H1 (cell line): ENCODE results near the gene ACSL4. TPM values are rescaled to one million over a fixed set of nuclear protein-coding genes. Genes with fewer than 3 reads are reported as not detected.

Experiments used
- CTCF ChIA-PET: fragments of 300-600 bp; sonication (Branson Sonifier 250); formaldehyde crosslinking; loops from one replicate; lab custom pipeline; 2021; ENCODE audit not compliant: partially characterized antibody; lab: Charles Lee
- POLR2A ChIA-PET: fragments of 300-600 bp; sonication (Branson Sonifier 250); formaldehyde crosslinking; loops from one replicate; lab custom pipeline; 2021; ENCODE audit warnings: inconsistent platforms; ENCODE audit not compliant: partially characterized antibody; lab: Charles Lee
- DNase-seq, 2 experiments: peaks; one replicate each; pipeline versions ENCODE4 v3.0.0 to v3.0.0-alpha.2; 2010 to 2022; ENCODE audit warnings: low spot score in 2 of 2, low read depth in 1 of 2, mixed read lengths in 1 of 2
- FAIRE-seq: peaks from 2 replicates; lab custom pipeline; 2011; peaks lifted over from hg19 to GRCh38; lab: Jason Lieb, UNC
- H2AFZ ChIP-seq: 2 replicates; pipeline ENCODE4 v1.8.1; 2012; ENCODE audit warnings: low read length, inconsistent platforms
- H2AK5ac ChIP-seq: 2 replicates; pipeline ENCODE4 v1.6.1; 2013; ENCODE audit warnings: low read depth, low read length
- H2BK120ac ChIP-seq: replicated peaks from 2 replicates; pipeline ENCODE3; 2013; ENCODE audit warnings: low read depth, low read length, inconsistent platforms
- H2BK12ac ChIP-seq: 2 replicates; pipeline ENCODE4 v1.6.1; 2013; ENCODE audit warnings: low read depth, low read length
- H2BK15ac ChIP-seq: 2 replicates; pipeline ENCODE4 v1.6.1; 2013; ENCODE audit warnings: low read length
- H2BK20ac ChIP-seq: 2 replicates; pipeline ENCODE4 v1.6.1; 2013; ENCODE audit warnings: low read length
- H2BK5ac ChIP-seq: 2 replicates; pipeline ENCODE4 v1.6.1; 2013; ENCODE audit warnings: low read depth, low read length
- H3K14ac ChIP-seq: 2 replicates; pipeline ENCODE4 v1.6.1; 2013; ENCODE audit warnings: inconsistent platforms; ENCODE audit not compliant: insufficient read length
- H3K18ac ChIP-seq: 2 replicates; pipeline ENCODE4 v1.6.1; 2013; ENCODE audit warnings: low read length; ENCODE audit errors: extremely low read depth
- H3K23ac ChIP-seq: 2 replicates; pipeline ENCODE4 v1.6.1; 2013; ENCODE audit warnings: inconsistent platforms; ENCODE audit not compliant: insufficient read length
- H3K23me2 ChIP-seq: 2 replicates; pipeline ENCODE4 v1.6.1; 2013; ENCODE audit warnings: low read depth, low read length
- H3K27ac ChIP-seq: 2 replicates; pipeline ENCODE4 v1.6.1; 2011; ENCODE audit warnings: low read depth, low read length, inconsistent platforms
- H3K27me3 ChIP-seq, 4 experiments: replicated peaks in 1 of 4; 1 replicate in 1 of 4; 2 replicates in 3 of 4; pipeline versions ENCODE4 v1.6.1 to v1.8.1; 2011 to 2013; ENCODE audit warnings: low read length in 3 of 4, mild to moderate bottlenecking in 3 of 4, inconsistent platforms in 2 of 4, mixed read lengths in 2 of 4, moderate library complexity in 1 of 4; ENCODE audit not compliant: control insufficient read depth in 3 of 4, insufficient read depth in 3 of 4; ENCODE audit errors: extremely low read depth in 1 of 4
- H3K36me3 ChIP-seq, 4 experiments: 2 replicates each; pipeline versions ENCODE4 v1.6.1 to v1.8.1; 2011 to 2013; ENCODE audit warnings: mild to moderate bottlenecking in 4 of 4, low read length in 3 of 4, moderate library complexity in 2 of 4, control low read depth in 1 of 4, inconsistent platforms in 1 of 4; ENCODE audit not compliant: insufficient read depth in 4 of 4, control insufficient read depth in 2 of 4
- H3K4ac ChIP-seq: replicated peaks from 2 replicates; pipeline ENCODE3; 2013; ENCODE audit warnings: low read length, low read depth, mixed read lengths, inconsistent platforms; ENCODE audit not compliant: insufficient read length
- H3K4me1 ChIP-seq, 4 experiments: replicated peaks in 1 of 4; 1 replicate in 1 of 4; 2 replicates in 3 of 4; pipeline versions ENCODE4 v1.6.1 to v1.8.1; 2011 to 2013; ENCODE audit warnings: low read length in 3 of 4, inconsistent platforms in 2 of 4, mixed read lengths in 1 of 4; ENCODE audit not compliant: insufficient read depth in 4 of 4, control insufficient read depth in 3 of 4
- H3K4me2 ChIP-seq, 2 experiments: 2 replicates each; pipeline versions ENCODE4 v1.6.1 to v1.8.1; 2011 to 2013; ENCODE audit warnings: low read depth in 2 of 2, low read length in 2 of 2, control low read depth in 1 of 2, inconsistent platforms in 1 of 2, mild to moderate bottlenecking in 1 of 2; ENCODE audit not compliant: insufficient read depth in 1 of 2
- H3K4me3 ChIP-seq, 4 experiments: fragments of 200-600, 300-600 bp in 1 of 4; sonication (generic), shearing (Covaris generic), sonication (Bioruptor Twin) in 1 of 4; 2 replicates each; pipeline versions ENCODE4 v1.5.1 to v1.8.1; 2011 to 2016; ENCODE audit warnings: low read length in 4 of 4, low read depth in 3 of 4, control low read depth in 2 of 4, inconsistent platforms in 2 of 4, mild to moderate bottlenecking in 2 of 4, mixed read lengths in 1 of 4, moderate library complexity in 1 of 4; ENCODE audit not compliant: insufficient read depth in 2 of 4; ENCODE audit errors: extremely low read depth in 1 of 4
- H3K56ac ChIP-seq: replicated peaks from 2 replicates; pipeline ENCODE3; 2013; ENCODE audit warnings: low read depth, mild to moderate bottlenecking, mixed read lengths, low read length, inconsistent platforms; ENCODE audit not compliant: insufficient read length
- H3K79me1 ChIP-seq: 2 replicates; pipeline ENCODE4 v1.6.1; 2013; ENCODE audit warnings: low read depth, low read length, control low read depth
- H3K79me2 ChIP-seq, 2 experiments: 2 replicates each; pipeline versions ENCODE4 v1.6.1 to v1.8.1; 2012 to 2013; ENCODE audit warnings: low read length in 2 of 2, mild to moderate bottlenecking in 2 of 2, inconsistent platforms in 1 of 2; ENCODE audit not compliant: insufficient read depth in 2 of 2, control insufficient read depth in 1 of 2
- H3K9ac ChIP-seq, 4 experiments: replicated peaks in 1 of 4; 1 replicate in 1 of 4; 2 replicates in 3 of 4; pipeline versions ENCODE4 v1.6.1 to v1.8.1; 2011 to 2013; ENCODE audit warnings: low read depth in 3 of 4, low read length in 3 of 4, control low read depth in 2 of 4, mild to moderate bottlenecking in 2 of 4, moderate library complexity in 2 of 4, inconsistent platforms in 1 of 4; ENCODE audit errors: extremely low read depth in 1 of 4
- H3K9me3 ChIP-seq, 2 experiments: 2 replicates each; pipeline versions ENCODE4 v1.6.1 to v1.8.1; 2012 to 2013; ENCODE audit warnings: mild to moderate bottlenecking in 2 of 2, moderate library complexity in 2 of 2, control low read depth in 1 of 2, inconsistent platforms in 1 of 2, low read depth in 1 of 2, low read length in 1 of 2, mixed read lengths in 1 of 2; ENCODE audit not compliant: insufficient read depth in 2 of 2
- H4K20me1 ChIP-seq, 2 experiments: replicated peaks in 1 of 2; 2 replicates each; pipeline versions ENCODE3 to v1.8.1; 2011 to 2013; ENCODE audit warnings: inconsistent platforms in 2 of 2, low read length in 2 of 2, mild to moderate bottlenecking in 1 of 2; ENCODE audit not compliant: insufficient read depth in 2 of 2, control insufficient read depth in 1 of 2
- H4K5ac ChIP-seq: 2 replicates; pipeline ENCODE4 v1.6.1; 2013; ENCODE audit warnings: low read length, low read depth, mixed read lengths, inconsistent platforms; ENCODE audit not compliant: insufficient read length
- H4K8ac ChIP-seq: 2 replicates; pipeline ENCODE4 v1.8.0; 2013; ENCODE audit warnings: mild to moderate bottlenecking, moderate library complexity, low read length, inconsistent platforms; ENCODE audit not compliant: insufficient read depth; ENCODE audit errors: extremely low read depth
- H4K91ac ChIP-seq: replicated peaks from 2 replicates; pipeline ENCODE3; 2013; ENCODE audit warnings: low read length, mixed read lengths, inconsistent platforms; ENCODE audit not compliant: insufficient read length
- BCL11A ChIP-seq, 2 experiments: IDR thresholded peaks; one replicate each; pipeline ENCODE4 v1.6.1; 2011; ENCODE audit warnings: low read depth in 2 of 2, low read length in 2 of 2, mild to moderate bottlenecking in 2 of 2
- BRCA1 ChIP-seq: IDR thresholded peaks from 2 replicates; pipeline ENCODE4 v1.6.1; 2012; ENCODE audit warnings: low read depth, low read length, improper control_type of control experiment
- CBX8 ChIP-seq: fragments of 300-800, 300-1000 bp; sonication (generic); IDR thresholded peaks from 2 replicates; pipeline ENCODE4 v1.7.1; 2016; ENCODE audit warnings: low read depth, low read length, borderline replicate concordance
- JUN ChIP-seq: IDR thresholded peaks from 2 replicates; pipeline ENCODE4 v1.6.1; 2011; ENCODE audit warnings: low read depth, mild to moderate bottlenecking, improper control_type of control experiment, low read length
- JUND ChIP-seq: IDR thresholded peaks from 2 replicates; pipeline ENCODE4 v1.6.1; 2011; ENCODE audit warnings: mild to moderate bottlenecking, improper control_type of control experiment, low read length
- MAFK ChIP-seq: IDR thresholded peaks from 2 replicates; pipeline ENCODE4 v1.6.1; 2012; ENCODE audit warnings: low read depth, mild to moderate bottlenecking, improper control_type of control experiment, low read length
- PHF8 ChIP-seq: fragments of 200-600 bp; sonication (generic); conservative IDR thresholded peaks from 2 replicates; pipeline ENCODE4 v1.7.1; 2012; ENCODE audit warnings: low read depth, mild to moderate bottlenecking, inconsistent platforms, low read length, moderate library complexity
- POLR2A ChIP-seq, 2 experiments: IDR thresholded peaks; 1 replicate in 1 of 2; 2 replicates in 1 of 2; pipeline ENCODE4 v1.6.1; 2011; ENCODE audit warnings: low read depth in 2 of 2, low read length in 2 of 2, mild to moderate bottlenecking in 2 of 2; ENCODE audit errors: control extremely low read depth in 1 of 2
- POU5F1 ChIP-seq: IDR thresholded peaks from 2 replicates; pipeline ENCODE4 v1.6.1; 2011; ENCODE audit warnings: low read depth, mild to moderate bottlenecking, low read length, moderate library complexity
- RAD21 ChIP-seq, 2 experiments: IDR thresholded peaks in 1 of 2; conservative IDR thresholded peaks in 1 of 2; 2 replicates each; pipeline ENCODE4 v1.6.1; 2011; ENCODE audit warnings: low read depth in 2 of 2, low read length in 2 of 2, improper control_type of control experiment in 1 of 2, inconsistent platforms in 1 of 2, mild to moderate bottlenecking in 1 of 2, moderate library complexity in 1 of 2
- SRF ChIP-seq: IDR thresholded peaks from 2 replicates; pipeline ENCODE4 v1.6.1; 2011; ENCODE audit warnings: mild to moderate bottlenecking, low read depth, low read length, moderate library complexity
- YY1 ChIP-seq: IDR thresholded peaks from 2 replicates; pipeline ENCODE4 v1.6.1; 2011; ENCODE audit warnings: low read depth, mild to moderate bottlenecking, low read length
- WGBS, 2 experiments: shearing (Covaris generic) in 1 of 2; methylation state at CpG; one replicate each; pipeline versions ENCODE4 v1.1.6 to v1.1.7; 2013 to 2015; ENCODE audit warnings: low lambda C conversion rate in 2 of 2, mixed read lengths in 2 of 2, inconsistent platforms in 1 of 2, low coverage in 1 of 2, missing lambda C conversion rate in 1 of 2; ENCODE audit not compliant: insufficient replicate concordance in 2 of 2, insufficient coverage in 1 of 2, insufficient read length in 1 of 2; ENCODE audit errors: extremely low coverage in 1 of 2, missing lambda C conversion rate in 1 of 2; 5-methylcytosine and 5-hydroxymethylcytosine counted together
- polyA plus RNA-seq, 7 experiments: library from polyadenylated mRNA; depleted of rRNA in 3 of 7; stranded (reverse) in 5 of 7; unstranded in 2 of 7; fragments of >200 nt in 5 of 7; fragments of 200-250 nt in 2 of 7; gene quantifications; 1 replicate in 5 of 7; 2 replicates in 1 of 7; 4 replicates in 1 of 7; pipeline versions ENCODE4 v1.2.1 to v1.2.3, GENCODE V29; 2011 to 2013; ENCODE audit warnings: missing spikeins in 2 of 7, mixed read lengths in 2 of 7
- total RNA-seq: library from RNA; stranded (reverse); fragmentation: NEBNext Ultra II Directional; extraction: Animal tissue kit (Norgen Biotek cat#: 25700); gene quantifications from 2 replicates; pipeline ENCODE4 v1.2.1, GENCODE V29; 2021
- TF ChIP-seq, protein P1 (sequence below): IDR thresholded peaks from 2 replicates; pipeline ENCODE4 v1.6.1; 2012; ENCODE audit warnings: low read length, inconsistent platforms

ACSL4 gene
- total and polyA plus RNA-seq, 2 of the 8 experiments (the other 6 are each of a cell fraction or from before 2014, with no cell fraction given): 11.3 to 47.0 TPM

- no peak for FAIRE-seq
Measured at GRCh38 chrX:109776986-109777385, 43.9 kb upstream of the ACSL4 start.

More at GRCh38 chrX:109776986-109777385, 43.9 kb upstream of the ACSL4 start:
- Histone ChIP-seq H4K8ac (no peak overlapping the region), H3K14ac (no peak overlapping the region), H2AFZ (no peak overlapping the region), H2BK12ac (no peak overlapping the region), H4K20me1 (no peaks in the 10 kb centered on the region), H3K23me2 (no peaks in the 10 kb centered on the region), H2BK15ac (no peak overlapping the region), H3K4me1 (no peaks in the 10 kb centered on the region), H4K5ac (no peak overlapping the region), H3K4me3 (no peak overlapping the region), H3K9ac (no peak overlapping the region), H2BK20ac (no peak overlapping the region), H3K18ac (no peak overlapping the region), H3K23ac (no peak overlapping the region), H3K27ac (no peak overlapping the region), H3K4me2 (no peak overlapping the region), H3K56ac (no peak overlapping the region), H3K79me2 (no peaks in the 10 kb centered on the region), H3K9me3 (no peaks in the 10 kb centered on the region), H3K4ac (no peak overlapping the region), H3K36me3 (no peaks in the 10 kb centered on the region), H3K79me1 (no peaks in the 10 kb centered on the region), H2AK5ac (no peak overlapping the region), H4K91ac (no peak overlapping the region), H2BK120ac (no peak overlapping the region), H2BK5ac (no peak overlapping the region), H3K27me3 (no peaks in the 10 kb centered on the region)
- CTCF ChIA-PET: no interaction called here
- 84% methylated on average over 4 of the region's 4 CpGs; no CpG with 5 or more reads in 1 of the 2 experiments for WGBS, 2 experiments
- TF ChIP-seq BRCA1: no peak
- no peak for TF ChIP-seq BCL11A (IDR thresholded peaks at IDR 0.05; ENCODE audit: low read depth in 2 of 2, low read length in 2 of 2)
- TF ChIP-seq RAD21 (IDR thresholded peaks at IDR 0.05 in 1 of 2, conservative IDR thresholded peaks at IDR 0.05 in 1 of 2; ENCODE audit: low read depth in 2 of 2, low read length in 2 of 2): no peak
- TF ChIP-seq, protein P1, sequence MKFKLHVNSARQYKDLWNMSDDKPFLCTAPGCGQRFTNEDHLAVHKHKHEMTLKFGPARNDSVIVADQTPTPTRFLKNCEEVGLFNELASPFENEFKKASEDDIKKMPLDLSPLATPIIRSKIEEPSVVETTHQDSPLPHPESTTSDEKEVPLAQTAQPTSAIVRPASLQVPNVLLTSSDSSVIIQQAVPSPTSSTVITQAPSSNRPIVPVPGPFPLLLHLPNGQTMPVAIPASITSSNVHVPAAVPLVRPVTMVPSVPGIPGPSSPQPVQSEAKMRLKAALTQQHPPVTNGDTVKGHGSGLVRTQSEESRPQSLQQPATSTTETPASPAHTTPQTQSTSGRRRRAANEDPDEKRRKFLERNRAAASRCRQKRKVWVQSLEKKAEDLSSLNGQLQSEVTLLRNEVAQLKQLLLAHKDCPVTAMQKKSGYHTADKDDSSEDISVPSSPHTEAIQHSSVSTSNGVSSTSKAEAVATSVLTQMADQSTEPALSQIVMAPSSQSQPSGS: no peak
- no peak for TF ChIP-seq POLR2A (IDR thresholded peaks at IDR 0.05; ENCODE audit: control extremely low read depth in 1 of 2, low read depth in 2 of 2, low read length in 2 of 2)
- no peak for TF ChIP-seq PHF8
- no peak for TF ChIP-seq CBX8
- no peak for TF ChIP-seq YY1
- TF ChIP-seq MAFK: no peak
- no peak for TF ChIP-seq POU5F1
- TF ChIP-seq JUN: no peak
- no peak for TF ChIP-seq SRF
- TF ChIP-seq JUND: no peak
- POLR2A ChIA-PET: no interaction called here
- DNase-seq: no peak
